ENCODE measurements around the gene WSB2. TPM values are rescaled to one million over a fixed set of nuclear protein-coding genes. Genes with fewer than 3 reads are reported as not detected.

The WSB2 gene
- total and polyA plus RNA-seq, 4 donors, result 20.4 to 41.7 (median 28.3) TPM

DNA sequence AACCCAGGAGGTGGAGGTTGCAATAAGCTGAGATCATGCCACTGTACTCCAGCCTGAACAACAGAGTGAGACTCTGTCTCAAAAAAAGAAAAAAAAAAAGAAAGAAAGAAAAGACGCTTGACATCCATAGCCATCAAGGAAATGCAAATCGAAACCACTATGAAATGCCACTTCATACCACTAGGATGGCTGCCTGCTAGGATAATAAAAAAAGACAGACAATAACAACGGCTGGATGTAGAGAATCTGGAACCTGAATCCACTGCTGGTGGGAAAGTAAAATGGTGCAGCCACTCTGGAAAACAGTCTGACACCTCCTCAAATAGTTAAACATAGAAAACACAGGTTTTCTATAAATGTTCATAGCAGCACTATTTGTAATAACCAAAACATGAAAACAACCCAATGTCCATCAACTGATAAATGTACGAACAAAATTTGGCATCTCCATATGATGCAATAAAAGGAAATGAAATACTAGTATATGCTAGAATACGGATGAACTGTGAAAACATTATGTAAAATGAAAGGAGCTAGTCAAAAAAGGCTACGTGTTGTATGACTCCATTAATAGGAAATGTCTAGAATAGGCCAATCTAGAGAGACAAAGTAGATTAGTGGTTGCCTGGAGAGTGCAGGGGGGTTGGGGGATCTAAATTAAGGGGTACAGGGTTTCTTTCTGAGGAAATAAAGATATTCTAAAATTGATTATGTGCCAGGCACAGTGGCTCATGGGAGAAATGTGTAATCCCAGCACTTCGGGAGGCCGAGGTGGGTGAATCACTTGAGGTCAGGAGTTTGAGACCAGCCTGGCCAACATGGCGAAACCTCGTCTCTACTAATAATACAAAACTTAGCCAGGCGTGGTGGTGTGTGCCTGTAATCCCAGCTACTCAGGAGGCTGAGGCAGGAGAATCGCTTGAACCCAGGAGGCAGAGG lies 9.7 kb downstream of the WSB2 start:
- peaks cover 13 to 35% (median 31%) of the 10 kb centered on the region in 4 donors for H3K4me1 ChIP-seq (ENCODE audit: control insufficient read depth in 4 of 4, insufficient read depth in 4 of 4, low read length in 3 of 4)

DNA sequence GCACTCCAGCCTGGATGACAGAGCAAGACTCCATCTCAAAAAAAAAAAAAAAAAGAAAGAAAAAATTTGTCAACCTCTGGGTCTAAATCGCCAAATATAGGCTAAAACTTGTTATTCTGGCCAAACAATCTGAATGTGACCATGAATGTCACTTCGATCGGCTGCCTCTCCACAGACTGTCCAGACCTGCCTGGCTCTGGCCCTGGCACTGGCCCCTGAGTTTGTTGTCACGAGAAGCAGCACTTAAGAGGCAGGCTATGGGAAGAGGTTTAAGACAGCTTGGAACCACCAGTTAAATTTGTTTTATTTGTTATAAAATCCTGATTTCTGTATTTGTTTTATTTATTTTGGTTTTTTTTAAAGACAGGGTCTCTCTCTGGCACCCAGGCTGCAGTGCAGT lies 14.5 kb downstream of the WSB2 start:
- Histone ChIP-seq H3K27me3 (ENCODE audit: control insufficient read depth in 4 of 4, insufficient read depth in 4 of 4, low read length in 3 of 4) (no peaks in the 10 kb centered on the region), H3K36me3 (ENCODE audit: control insufficient read depth in 4 of 4, insufficient read depth in 3 of 4, low read depth in 1 of 4, low read length in 3 of 4) (peaks cover 7 to 20% (median 17%) of the 10 kb centered on the region in 4 donors), H3K9ac (ENCODE audit: low read depth in 1 of 2, low read length in 2 of 2) (no peak overlapping the region), H3K27ac (ENCODE audit: low read depth in 1 of 2, low read length in 2 of 2) (no peak overlapping the region), H3K9me3 (ENCODE audit: control insufficient read depth in 4 of 4, low read length in 3 of 4) (no peaks in the 10 kb centered on the region), H3K4me3 (ENCODE audit: low read depth in 1 of 3, low read length in 3 of 3) (no peak overlapping the region), H3K4me1 (ENCODE audit: control insufficient read depth in 4 of 4, insufficient read depth in 4 of 4, low read length in 3 of 4) (peaks cover 0 to 4% (median 0%) of the 10 kb centered on the region in 4 donors)
- no peak for TF ChIP-seq REST (IDR thresholded peaks at IDR 0.05)
- no peak for TF ChIP-seq FOXA2 (IDR thresholded peaks at IDR 0.05)
- TF ChIP-seq RXRA (IDR thresholded peaks at IDR 0.05), result no peak
- TF ChIP-seq NR2F2 (IDR thresholded peaks at IDR 0.05), result no peak
- TF ChIP-seq ATF3 (IDR thresholded peaks at IDR 0.05), result no peak
- no peak for DNase-seq (ENCODE audit: low spot score)
- WGBS, result 98% methylated on average over 4 of the region's 4 CpGs

More for the DNA sequence above, 9.7 kb downstream of the WSB2 start:
- WGBS, result 91% methylated on average over 12 of the region's 12 CpGs
- Histone ChIP-seq H3K36me3 (ENCODE audit: control insufficient read depth in 4 of 4, insufficient read depth in 3 of 4, low read depth in 1 of 4, low read length in 3 of 4) (peaks cover 0 to 10% (median 6%) of the 10 kb centered on the region in 4 donors), H3K9me3 (ENCODE audit: control insufficient read depth in 4 of 4, low read length in 3 of 4) (no peaks in the 10 kb centered on the region), H3K27me3 (ENCODE audit: control insufficient read depth in 4 of 4, insufficient read depth in 4 of 4, low read length in 3 of 4) (no peaks in the 10 kb centered on the region), H3K9ac (ENCODE audit: low read depth in 1 of 2, low read length in 2 of 2) (no peak overlapping the region), H3K27ac (ENCODE audit: low read depth in 1 of 2, low read length in 2 of 2) (peak overlapping the region in 1 of 2 donors; percentile 86), H3K4me3 (ENCODE audit: low read depth in 1 of 3, low read length in 3 of 3) (no peak overlapping the region)
- DNase-seq (ENCODE audit: low spot score), result no peak
- no peak for TF ChIP-seq ZBTB33 (IDR thresholded peaks at IDR 0.05)

GRCh38 chr12:118044577-118044976 lies 16.4 kb downstream of the WSB2 start:
- TF ChIP-seq HNF4A (conservative IDR thresholded peaks at IDR 0.05) (peak; percentile 36 to 51), RXRA (IDR thresholded peaks at IDR 0.05) (peak in 1 of 2 donors; percentile 30), HNF4G (IDR thresholded peaks at IDR 0.05) (no peak)
- no peaks in the 10 kb centered on the region for H3K27me3 ChIP-seq (ENCODE audit: control insufficient read depth in 4 of 4, insufficient read depth in 4 of 4, low read length in 3 of 4)
- no peak overlapping the region for H3K27ac ChIP-seq (ENCODE audit: low read depth in 1 of 2, low read length in 2 of 2)
- H3K9me3 ChIP-seq (ENCODE audit: control insufficient read depth in 4 of 4, low read length in 3 of 4), result no peaks in the 10 kb centered on the region
- no peak overlapping the region for H3K9ac ChIP-seq (ENCODE audit: low read depth in 1 of 2, low read length in 2 of 2)
- H3K36me3 ChIP-seq (ENCODE audit: control insufficient read depth in 4 of 4, insufficient read depth in 3 of 4, low read depth in 1 of 4, low read length in 3 of 4), result peaks cover 8 to 27% (median 21%) of the 10 kb centered on the region in 4 donors
- no peak overlapping the region for H3K4me3 ChIP-seq (ENCODE audit: low read depth in 1 of 3, low read length in 3 of 3)
- WGBS, result 72% methylated on average over 8 of the region's 8 CpGs
- no peak for DNase-seq (ENCODE audit: low spot score)
- H3K4me1 ChIP-seq (ENCODE audit: control insufficient read depth in 4 of 4, insufficient read depth in 4 of 4, low read length in 3 of 4), result peaks cover 0 to 4% (median 0%) of the 10 kb centered on the region in 4 donors

All from liver (tissue), 9 donors.